G401.6 (cell line): Measurements from ENCODE around the gene HOXA5.
A peak's percentile ranks its signal among the peaks of the same experiment; 100 is the strongest.

Experiments used
- FAIRE-seq: peaks from 2 replicates; lab custom pipeline; 2012; peaks lifted over from hg19 to GRCh38; lab: Jason Lieb, UNC

The HOXA5 gene

GRCh38 chr7:27116962-27117886 is 26.3 kb downstream of the HOXA5 start:
- FAIRE-seq = no peak

- peak; percentile 83 for FAIRE-seq
Observed at GRCh38 chr7:27116031-27116961, 27.2 kb downstream of the HOXA5 start.

GRCh38 chr7:27115221-27116026 is 28.1 kb downstream of the HOXA5 start:
- FAIRE-seq = peak; percentile 98

- no peak for FAIRE-seq
Observed at GRCh38 chr7:27114881-27115220, 28.6 kb downstream of the HOXA5 start.

GRCh38 chr7:27113991-27114769 is 29.3 kb downstream of the HOXA5 start:
- FAIRE-seq = peak; percentile 96

- FAIRE-seq = peak; percentile 70
Observed at GRCh38 chr7:27112955-27113949, 30.2 kb downstream of the HOXA5 start.

GRCh38 chr7:27112361-27112760 is 31.1 kb downstream of the HOXA5 start:
- FAIRE-seq = no peak

- peak; percentile 98 for FAIRE-seq
Observed at GRCh38 chr7:27111751-27112277, 31.7 kb downstream of the HOXA5 start.

GRCh38 chr7:27111042-27111750 is 32.3 kb downstream of the HOXA5 start:
- FAIRE-seq = no peak

GRCh38 chr7:27110186-27111031 is 33.1 kb downstream of the HOXA5 start:
- FAIRE-seq = peak; percentile 78

- FAIRE-seq = no peak
Observed at GRCh38 chr7:27109466-27110185, 33.9 kb downstream of the HOXA5 start.

GRCh38 chr7:27108390-27109127 is 34.9 kb downstream of the HOXA5 start:
- peak; percentile 51 for FAIRE-seq

GRCh38 chr7:27107391-27108381 is 35.8 kb downstream of the HOXA5 start:
- no peak for FAIRE-seq

- peak; percentile 80 for FAIRE-seq
Observed at GRCh38 chr7:27106901-27107240, 36.6 kb downstream of the HOXA5 start.

- peak; percentile 85 for FAIRE-seq
Observed at GRCh38 chr7:27106181-27106900, 37.1 kb downstream of the HOXA5 start.
